GM04504 (cell line): Measurements from ENCODE around the gene LTBP4.
"Not testable (repeated sequence)": the region's sequence is repeated elsewhere in the genome, so short reads cannot be mapped to it uniquely, and the experiment has no call there.

Source experiments
- DNase-seq: peaks from one replicate; pipeline ENCODE4 v3.0.0-alpha.2; 2012; ENCODE audit warnings: low read depth

The LTBP4 gene

DNA sequence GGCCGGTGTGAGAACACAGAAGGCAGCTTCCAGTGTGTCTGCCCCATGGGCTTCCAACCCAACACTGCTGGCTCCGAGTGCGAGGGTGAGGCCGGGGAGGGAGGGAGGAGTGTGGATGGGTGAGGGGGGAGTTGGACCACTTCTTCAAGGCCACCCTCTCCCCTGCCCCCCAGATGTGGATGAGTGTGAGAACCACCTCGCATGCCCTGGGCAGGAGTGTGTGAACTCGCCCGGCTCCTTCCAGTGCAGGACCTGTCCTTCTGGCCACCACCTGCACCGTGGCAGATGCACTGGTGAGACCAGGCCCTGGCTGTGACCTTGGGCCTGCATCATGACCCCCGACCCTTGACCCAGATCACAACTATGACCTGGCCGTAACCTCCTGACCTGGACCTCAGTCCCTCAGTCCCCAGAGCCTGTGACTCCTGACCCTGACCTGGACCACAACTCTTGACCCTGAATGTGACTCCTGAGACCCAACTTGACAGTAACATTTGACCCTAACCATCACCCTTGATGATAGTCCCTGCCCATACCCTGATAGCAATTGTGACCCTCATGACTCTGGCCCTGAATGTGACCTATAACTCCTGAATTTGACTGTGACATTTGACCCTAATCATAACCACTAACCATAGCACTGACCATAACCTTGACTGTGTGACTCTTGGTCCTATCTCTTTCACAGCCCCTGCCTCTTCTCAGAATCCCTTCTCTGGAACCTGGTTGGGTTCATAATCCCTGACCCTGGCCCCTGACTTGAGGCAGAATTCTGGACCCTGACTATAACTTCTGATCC lies 10.9 kb downstream of the LTBP4 start:
- DNase-seq, result no peak

GRCh38 chr19:40612831-40613689 lies 11.9 kb downstream of the LTBP4 start:
- DNase-seq, result no peak

DNA sequence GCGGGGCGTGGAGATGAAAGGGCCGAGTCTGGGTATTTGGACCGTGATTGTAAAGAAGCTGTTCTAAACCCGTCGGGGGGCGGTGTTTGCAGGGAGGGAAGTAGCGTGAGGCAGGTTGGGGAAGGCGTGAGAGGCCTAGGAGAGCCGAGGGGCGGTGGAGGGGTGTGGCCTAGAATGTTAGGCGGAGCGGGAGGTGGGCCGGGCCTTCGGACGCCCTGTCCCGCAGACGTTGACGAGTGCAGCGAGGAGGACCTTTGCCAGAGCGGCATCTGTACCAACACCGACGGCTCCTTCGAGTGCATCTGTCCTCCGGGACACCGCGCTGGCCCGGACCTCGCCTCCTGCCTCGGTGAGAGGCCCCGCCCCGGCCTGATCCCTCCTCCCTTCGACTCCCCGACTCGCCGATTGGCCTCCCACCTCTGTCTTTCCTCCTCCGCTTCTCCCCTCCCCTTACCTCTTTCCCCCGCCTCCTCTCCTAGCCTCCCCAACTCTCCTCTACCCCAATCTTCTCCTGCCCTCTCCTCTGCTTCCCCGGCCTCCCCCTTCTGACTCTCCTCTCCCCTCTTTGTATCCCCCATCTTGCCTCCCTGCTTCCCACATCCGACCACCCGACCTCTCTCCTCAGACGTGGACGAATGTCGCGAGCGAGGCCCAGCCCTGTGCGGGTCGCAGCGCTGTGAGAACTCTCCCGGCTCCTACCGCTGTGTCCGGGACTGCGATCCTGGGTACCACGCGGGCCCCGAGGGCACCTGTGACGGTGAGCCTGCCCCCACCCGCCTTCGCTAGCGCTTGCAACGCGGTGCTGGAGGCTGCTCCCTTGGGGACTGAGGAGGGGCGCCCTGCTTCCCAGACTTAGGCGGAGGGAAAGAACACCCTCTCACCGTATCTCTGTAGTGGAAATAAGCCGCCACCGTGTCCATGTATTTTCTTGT lies 12.8 kb downstream of the LTBP4 start:
- no peak for DNase-seq

DNA sequence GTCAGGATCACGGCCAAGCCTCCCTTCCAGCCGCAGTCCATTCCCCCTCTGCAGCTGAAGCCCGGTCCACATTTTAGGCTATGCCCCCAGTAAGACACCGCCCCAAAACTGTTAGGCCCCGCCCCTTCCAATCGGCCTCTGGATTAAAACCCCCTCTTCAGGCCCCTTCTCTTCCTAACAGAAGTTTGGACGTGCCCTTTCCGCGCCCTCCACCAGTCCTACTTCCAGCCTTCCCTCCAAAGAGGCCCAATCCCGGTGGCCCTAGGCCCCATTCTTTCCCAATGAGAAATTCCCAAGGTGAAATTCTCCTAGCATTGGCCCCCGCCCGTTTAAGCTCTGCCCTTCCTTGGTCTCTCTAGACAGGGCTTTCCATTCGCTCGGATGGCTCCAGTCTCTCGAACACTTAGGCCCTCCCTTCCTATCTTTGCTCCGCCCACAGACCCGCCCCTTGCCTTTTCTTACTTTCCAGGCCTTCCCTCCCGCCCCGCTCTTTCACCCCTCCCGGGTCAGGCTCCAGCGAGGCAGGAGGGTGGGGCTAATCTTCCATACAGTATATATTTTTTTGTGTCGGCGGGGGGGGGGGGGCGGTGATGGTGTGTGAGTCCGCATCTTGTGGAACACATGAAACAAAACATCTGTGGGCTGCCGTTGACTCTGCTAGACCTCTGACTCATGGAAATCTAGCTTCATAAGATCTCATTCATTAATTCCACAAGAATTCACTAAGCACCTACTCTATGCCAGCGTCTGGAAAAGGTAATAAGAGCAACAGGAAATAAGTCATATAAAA lies 13.6 kb downstream of the LTBP4 start:
- peak; percentile 77 for DNase-seq

GRCh38 chr19:40616178-40616577 lies 15.0 kb downstream of the LTBP4 start:
- DNase-seq, result no peak

DNA sequence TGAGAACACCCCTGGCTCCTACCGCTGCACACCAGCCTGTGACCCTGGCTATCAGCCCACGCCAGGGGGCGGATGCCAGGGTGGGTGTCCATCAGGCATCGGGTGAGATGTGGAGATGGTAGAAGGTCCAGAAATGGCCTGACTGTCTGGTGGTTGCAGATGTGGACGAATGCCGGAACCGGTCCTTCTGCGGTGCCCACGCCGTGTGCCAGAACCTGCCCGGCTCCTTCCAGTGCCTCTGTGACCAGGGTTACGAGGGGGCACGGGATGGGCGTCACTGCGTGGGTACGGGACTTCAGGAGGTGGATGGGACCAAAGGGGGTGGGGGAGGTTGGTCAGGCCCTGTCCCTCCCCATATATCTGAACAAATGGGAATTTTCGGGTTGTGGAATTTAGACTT lies 15.8 kb downstream of the LTBP4 start:
- no peak for DNase-seq

- DNase-seq, result no peak
These were observed 16.8 kb downstream of the LTBP4 start for GRCh38 chr19:40617961-40618360.

GRCh38 chr19:40619333-40620160 lies 18.4 kb downstream of the LTBP4 start:
- DNase-seq, result no peak

DNA sequence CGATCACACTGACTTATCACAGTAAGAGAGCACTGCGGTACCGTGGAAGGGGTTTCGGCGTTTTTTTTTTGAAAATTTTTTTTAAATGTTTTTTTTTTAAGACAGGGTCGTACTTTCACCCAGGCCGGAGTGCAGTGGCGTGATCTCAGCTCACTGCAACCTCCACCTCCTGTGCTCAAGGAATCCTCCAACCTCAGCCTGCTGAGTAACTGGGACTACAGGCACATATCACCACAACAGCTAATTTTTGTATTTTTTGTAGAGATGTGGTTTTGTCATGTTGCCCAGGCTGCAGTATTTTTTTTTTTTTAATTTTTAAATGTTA lies 19.0 kb downstream of the LTBP4 start:
- no peak for DNase-seq

GRCh38 chr19:40621283-40621682 lies 20.1 kb downstream of the LTBP4 start:
- DNase-seq, result no peak

DNA sequence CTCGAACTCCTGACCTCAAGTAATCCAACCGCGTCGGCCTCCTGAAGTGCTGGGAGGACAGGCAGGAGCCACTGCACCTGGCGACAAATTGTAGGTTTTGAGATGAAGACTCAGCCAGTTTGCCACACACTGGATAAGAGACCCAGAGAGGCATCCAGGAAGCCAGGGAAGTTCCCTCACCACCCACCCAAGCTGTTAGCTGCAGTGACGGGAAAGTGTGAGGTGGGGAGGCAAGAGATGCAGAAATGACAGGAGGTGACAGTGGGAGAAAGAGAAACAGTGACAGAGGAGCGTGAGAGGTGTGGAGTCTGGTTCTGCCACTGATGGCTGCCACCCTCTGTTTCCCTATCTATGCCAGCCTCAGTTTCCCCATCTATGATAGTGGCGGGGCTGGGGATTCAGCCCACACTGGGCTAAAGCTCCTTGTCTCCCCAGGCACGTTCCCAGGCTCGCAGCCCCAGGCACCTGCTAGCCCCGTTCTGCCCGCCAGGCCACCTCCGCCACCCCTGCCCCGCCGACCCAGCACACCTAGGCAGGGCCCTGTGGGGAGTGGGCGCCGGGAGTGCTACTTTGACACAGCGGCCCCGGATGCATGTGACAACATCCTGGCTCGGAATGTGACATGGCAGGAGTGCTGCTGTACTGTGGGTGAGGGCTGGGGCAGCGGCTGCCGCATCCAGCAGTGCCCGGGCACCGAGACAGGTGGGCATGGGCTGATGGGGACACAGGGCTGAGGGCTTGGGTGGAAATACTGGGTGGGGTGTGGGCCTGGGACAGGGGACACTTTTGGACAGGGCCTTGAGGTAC lies 21.0 kb downstream of the LTBP4 start:
- DNase-seq, result no peak

GRCh38 chr19:40622773-40623075 lies 21.6 kb downstream of the LTBP4 start:
- no peak for DNase-seq

DNA sequence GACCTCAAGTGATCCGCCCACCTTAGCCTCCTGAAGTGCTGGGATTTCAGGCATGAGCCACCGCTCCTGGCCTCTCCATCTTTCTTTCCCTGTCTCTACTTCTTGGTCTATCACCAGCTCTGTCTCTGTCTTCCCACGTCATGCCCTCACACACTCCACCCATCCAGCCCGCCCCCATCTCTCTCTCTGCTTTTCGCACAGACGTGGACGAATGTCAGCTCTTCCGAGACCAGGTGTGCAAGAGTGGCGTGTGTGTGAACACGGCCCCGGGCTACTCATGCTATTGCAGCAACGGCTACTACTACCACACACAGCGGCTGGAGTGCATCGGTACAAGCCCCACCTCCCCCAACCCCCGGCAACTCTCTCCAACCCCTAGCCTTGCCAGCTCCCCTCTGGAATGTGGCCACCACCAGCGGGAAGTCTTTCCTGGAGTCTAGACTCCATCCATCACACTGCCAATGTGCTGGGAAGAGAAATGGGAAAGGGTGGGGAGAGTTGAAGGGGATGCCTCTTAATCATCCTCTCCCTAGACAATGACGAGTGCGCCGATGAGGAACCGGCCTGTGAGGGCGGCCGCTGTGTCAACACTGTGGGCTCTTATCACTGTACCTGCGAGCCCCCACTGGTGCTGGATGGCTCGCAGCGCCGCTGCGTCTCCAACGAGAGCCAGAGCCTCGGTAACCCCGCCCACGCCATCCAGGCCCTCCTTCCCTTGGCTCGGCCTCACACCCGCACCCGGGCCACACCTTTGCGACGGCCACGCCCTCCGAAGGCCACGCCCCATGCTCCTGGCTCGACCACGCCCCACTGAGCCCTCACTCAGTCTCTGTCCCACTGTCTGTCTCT lies 22.5 kb downstream of the LTBP4 start:
- DNase-seq, result no peak

DNA sequence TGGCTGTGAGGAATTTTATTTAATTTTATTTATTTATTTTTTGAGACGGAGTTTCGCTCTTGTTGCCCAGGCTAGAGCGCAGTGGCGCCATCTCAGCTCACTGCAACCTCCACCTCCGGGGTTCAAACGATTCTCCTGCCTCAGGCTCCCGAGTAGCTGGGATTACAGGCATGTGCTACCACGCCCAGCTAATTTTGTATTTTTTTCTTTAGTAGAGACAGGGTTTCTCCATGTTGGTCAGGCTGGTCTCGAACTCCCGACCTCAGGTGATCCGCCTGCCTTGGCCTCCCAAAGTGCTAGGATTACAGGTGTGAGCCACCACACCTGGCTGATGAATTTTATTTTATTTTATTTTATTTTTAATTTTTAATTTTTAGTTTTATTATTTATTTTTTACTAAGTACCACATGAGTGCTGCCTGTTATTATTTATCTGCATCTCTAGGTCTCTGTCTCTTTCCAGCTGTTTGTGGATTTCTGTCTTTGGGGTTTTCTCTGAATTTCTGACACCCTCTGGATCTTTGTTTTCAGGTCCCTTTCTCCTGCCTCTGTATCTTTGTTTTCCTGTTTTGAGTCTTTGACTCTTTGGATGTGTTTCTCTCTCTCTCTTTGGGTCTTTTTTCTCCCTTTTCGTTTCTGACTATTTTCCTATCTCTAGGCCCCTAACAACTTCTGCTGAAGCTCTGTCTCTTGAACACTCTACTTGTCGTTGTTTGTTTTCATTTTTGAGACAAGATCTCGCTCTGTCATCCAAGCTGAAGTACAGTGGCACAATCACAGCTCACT lies 23.4 kb downstream of the LTBP4 start:
- not testable (repeated sequence) for DNase-seq

GRCh38 chr19:40625406-40626120 lies 24.4 kb downstream of the LTBP4 start:
- no peak for DNase-seq

- no peak for DNase-seq
These were observed 25.7 kb downstream of the LTBP4 start for GRCh38 chr19:40626918-40627317.

- DNase-seq, result no peak
These were observed 26.5 kb downstream of the LTBP4 start for GRCh38 chr19:40627486-40628279.
